HG03457 (cell line): ENCODE results near the gene JAZF1.

Source experiments
- ATAC-seq: cut with Tn5 transposase; IDR thresholded peaks from one replicate; pipeline ENCODE4 v1.9.1; 2021; ENCODE audit warnings: moderate number of reproducible peaks; ENCODE audit not compliant: unreplicated experiment

Gene JAZF1

DNA sequence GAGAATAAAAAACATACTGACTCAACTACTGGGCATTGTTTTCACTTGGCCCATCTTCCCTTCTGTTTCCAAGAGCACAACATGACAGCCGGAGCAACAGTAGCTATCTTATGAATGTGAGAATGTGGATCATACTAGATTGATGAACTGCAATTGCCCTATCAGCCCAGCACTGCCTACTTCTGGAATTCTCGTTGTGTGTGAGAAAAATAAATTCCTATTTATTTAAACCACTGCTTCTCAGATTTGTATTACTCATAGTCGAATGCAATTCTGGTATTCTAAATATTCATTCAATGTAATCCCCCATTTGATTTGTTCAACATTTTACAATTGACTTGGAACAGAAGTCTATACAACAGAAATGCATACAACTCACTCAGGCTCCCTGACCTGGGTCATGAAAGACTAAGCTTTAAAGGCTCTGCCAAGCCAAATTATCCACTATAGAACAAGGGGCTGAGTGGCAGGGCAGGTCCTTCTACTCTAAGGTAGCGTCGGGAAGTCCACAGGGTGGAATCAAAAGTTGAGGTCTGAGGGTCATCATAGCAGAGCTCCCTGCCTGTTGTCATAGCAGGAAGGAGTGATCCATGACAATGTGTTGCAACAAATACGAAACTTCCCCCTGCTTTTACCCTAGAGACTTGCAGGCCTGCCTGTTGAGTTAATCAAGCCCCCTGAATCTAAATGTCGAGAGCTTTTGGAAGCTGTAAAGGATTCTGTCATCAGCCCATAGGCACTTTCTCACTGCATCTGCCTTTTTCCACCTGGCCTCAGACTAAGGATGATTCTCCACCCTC lies 12.4 kb upstream of the JAZF1 start:
- ATAC-seq = no peak

DNA sequence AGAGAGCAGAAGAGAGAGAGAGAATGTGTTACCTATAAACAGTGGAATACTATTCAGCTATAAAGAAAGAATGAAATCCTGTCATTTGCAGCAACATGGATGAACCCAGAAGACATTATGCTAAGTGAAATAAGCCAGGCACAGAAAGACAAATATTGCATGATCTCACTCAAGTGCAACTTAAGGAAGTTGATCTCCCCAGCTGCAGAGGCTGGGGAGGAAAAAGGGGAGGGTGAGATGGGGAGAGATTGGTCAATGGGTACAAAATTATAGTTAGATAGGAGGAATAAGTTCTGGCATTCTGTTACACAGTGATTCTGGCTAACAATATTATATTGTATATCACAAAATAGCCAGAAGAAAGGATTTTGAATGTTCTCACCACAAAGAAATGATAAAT lies 11.2 kb upstream of the JAZF1 start:
- no peak for ATAC-seq

DNA sequence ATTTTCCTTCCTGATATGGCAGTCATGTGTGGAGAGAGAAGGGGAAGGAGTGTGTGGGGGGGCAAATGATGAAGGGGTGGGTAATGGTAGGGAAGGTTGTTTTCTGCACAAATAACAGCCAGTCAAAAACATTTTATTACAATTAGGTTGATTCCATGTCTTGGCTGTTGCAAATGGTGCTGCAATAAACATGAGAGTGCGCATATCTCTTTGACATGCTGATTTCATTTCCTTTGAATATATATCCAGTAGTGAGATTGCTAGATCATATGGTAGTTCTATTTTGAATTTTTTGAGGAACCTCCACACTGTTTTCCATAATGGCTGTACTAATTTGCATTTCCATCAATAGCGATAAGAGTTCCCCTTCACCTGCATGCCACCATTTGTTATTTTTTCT lies 10.6 kb upstream of the JAZF1 start:
- no peak for ATAC-seq

DNA sequence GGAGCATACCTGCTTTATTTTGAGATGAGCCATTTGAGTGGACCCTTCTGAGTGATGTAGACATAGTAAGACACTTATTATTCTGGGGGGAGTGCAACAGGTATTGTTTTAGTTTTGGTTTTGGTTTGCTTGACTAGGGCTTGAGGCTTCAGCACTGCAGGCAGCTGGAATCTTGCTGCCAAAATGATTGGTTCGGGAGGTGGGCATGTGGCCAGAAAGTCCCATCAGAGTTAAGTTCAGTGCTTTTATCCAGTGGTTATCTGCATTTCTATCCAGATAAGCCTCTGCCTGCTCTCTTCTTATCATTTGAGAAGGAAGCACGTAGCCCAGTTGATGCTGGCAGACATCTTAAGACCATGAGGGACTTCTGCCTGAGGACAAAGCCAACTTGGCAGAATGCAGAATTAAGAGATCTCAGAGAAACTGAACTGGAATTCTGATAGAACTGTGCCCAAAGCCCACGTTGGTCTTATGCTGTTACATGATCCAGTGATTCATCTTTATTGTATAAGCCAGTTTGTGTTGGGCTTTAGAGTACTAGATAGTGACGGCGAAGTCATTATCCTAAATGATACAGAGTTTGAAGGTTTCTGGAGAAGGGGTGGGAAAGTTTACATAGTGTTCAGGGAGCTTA lies 9.6 kb upstream of the JAZF1 start:
- ATAC-seq = no peak

DNA sequence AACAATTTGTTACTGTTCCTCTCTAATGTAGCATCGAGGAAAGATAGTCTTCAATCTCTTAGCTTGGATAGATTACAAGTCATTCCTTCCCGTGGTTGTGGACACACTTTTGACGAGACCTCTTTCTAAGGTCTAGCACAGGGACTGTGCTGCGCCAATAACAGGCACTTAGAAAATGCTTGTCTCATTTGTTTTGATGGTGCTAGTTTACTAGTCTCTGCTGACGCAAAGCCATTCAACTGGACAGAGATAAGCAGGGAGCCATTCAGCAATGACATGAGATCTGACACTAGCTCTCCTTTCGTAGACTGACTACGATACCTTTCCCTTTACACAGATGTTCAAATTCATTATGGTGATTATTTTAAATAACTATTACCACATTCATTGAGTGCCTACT lies 6.4 kb upstream of the JAZF1 start:
- no peak for ATAC-seq

DNA sequence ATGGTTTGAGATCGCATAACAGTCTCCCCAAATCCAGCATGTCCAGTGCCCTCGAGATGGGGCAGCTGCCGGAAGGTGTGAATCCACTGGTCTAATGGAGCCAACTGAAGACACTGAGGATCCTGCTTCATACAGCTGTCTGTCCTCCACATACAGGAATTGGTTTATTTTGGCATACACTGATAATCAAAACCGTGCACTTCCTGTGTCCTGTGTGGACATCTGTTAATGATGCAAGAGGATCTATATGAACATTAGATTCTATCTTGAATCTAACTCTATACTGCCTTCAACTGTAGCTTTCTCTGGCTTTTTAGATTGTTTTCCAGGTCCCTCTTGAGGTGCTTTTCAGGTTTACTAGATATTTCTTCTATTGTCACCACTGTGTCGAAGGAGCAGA lies 3.0 kb upstream of the JAZF1 start:
- ATAC-seq = no peak

DNA sequence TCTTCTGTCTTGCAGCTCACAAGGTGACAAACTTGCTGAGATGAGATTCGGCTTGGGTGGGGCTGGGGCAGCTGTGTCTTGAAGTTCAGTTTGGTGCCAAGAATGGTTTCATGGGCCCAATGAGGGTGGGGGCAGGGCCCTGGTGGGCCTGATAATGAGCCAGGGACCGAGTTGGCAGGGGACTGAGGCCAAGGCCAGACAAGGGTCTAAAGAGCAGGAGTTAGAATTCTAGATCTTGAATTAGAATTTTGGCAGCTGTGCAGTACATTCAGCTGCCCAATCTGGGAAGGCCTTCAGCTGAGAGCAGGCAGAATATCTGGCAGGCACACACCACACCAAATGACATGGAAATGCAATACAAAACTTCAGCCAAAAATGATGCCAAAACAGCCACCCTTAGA lies 1.5 kb upstream of the JAZF1 start:
- ATAC-seq = no peak

DNA sequence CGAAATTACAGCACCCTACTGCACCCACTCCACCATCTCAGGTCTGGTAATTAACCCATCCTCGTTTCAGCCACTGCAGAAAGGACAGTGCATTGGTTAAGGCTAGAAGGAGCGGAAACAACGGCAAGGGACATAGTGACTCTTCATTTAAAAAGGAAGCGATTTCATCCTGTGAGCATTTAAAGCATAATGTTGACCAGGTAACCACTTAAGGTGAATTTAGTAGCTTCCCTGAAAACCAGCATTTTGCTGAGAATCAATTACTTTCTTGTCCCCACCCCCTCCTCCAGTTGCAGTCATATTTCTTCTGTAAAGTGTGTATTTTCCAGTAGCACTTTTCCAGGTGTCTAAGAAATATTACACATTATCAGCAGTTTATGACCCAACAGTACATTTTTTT lies 821 bp upstream of the JAZF1 start:
- ATAC-seq = no peak

DNA sequence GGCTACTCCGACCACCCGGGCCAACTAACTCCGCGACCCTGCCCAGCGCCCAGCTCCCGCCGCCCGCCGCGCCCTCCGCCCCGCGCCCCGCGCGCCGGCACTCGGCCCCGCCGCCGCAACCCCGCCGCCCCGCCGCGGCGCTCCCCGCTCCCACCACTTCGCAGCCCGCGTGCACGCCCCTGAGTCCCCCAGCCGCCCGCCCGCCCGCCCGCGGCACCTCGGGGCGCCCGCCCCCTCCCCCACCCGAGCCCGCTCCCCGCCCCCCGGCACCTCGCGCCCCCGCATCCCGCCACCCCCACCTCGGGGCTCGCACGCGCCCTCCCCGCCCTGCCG lies 598 bp downstream of the JAZF1 start:
- no peak for ATAC-seq

DNA sequence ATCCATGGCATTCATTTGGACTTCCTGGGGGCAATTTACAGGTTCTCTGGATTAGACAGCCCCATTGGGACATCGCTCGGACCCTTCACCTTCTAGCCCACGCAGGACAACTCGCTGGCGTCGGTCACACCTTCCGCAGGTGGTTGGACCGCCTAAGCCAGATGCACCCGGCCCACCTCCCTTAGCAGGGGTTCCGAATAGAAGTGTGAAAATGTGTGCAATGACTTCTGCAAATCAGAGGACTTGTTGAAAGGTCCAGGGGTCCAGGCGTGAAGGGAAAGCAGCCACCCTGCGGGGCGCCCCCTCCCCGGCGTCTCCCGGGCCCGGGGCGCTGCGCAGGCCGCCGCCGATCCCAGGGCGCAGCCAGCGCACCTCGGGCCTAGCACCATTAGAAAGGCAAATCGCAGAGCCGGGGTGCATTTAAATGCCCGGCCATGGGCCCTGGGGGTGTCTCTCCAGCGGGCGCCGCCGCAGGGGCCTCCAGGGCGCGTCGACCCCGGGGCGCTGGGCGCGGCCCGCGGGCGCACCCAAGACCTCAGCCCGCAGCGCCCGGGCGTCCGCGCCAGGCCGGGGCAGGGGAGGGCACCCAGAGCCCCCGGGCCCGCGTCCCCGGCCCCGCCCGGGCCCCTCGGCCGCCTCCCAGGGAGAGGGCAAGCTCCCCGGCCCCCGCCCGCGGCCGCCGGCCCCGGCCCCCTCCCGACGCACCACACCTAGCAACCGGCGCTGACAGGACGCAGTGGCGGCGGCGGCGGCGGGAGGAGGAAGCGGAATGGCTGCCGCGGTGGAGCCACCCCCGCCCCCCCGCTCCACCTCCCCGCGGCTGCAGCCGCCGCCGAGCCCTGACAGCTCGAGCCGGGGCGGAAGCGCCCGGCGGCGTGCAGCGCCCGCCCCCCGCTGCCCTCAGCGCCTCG lies 1.2 kb downstream of the JAZF1 start:
- ATAC-seq = peak; percentile 58

DNA sequence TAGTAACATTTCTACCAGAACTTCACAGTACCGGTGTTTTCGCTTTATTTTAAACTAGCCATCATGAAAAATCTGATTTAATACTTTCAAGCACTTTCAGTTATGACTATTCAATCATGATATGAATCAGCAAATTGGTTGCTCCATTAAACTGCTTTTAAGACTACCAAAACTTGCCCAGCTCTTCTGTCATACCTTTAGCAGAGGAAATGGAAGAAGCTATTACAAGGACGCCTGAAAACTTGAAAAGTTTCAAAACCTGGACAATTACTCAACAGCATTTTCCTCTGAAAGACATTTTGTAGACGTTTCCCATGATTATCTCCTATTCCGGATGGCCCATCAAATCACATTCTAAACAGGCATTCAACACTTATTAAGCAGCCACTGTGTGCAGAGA lies 2.0 kb downstream of the JAZF1 start:
- no peak for ATAC-seq

DNA sequence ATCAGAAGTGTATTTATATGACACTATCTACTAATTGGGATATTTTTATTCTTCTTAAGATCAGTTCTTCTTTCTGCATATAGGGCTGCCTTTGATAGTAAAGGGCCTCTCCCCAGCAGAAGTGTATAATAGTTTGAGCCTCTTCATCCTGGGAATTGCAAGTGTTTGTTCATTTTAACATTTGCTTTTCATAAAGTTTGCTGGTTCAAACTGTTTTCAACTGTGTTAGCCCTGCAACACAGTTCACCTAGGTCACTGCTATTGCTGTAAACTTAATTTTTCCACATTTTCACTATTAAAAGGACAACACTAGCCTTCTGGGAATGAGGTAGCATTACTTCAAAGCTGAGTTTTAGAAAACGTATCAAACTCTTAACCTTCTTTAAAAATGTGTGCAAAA lies 2.8 kb downstream of the JAZF1 start:
- ATAC-seq = no peak

DNA sequence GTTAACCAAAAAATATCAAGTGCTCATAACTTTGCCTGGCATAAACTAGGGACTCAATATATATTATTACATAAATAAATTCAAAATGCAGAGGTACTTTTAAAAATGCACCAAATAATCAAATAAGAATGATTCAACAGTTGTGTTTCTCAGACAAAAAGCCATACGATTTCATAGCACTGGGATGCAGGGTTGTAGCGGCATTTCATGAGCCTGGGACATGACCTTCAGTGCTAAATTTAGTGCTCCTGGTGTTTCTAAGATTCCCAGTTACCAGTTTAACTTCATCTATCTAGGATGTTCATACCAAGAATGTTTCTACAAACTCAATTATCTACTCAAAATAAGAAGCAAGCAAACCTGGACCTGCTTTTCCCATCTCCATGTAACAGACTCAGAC lies 4.0 kb downstream of the JAZF1 start:
- no peak for ATAC-seq

DNA sequence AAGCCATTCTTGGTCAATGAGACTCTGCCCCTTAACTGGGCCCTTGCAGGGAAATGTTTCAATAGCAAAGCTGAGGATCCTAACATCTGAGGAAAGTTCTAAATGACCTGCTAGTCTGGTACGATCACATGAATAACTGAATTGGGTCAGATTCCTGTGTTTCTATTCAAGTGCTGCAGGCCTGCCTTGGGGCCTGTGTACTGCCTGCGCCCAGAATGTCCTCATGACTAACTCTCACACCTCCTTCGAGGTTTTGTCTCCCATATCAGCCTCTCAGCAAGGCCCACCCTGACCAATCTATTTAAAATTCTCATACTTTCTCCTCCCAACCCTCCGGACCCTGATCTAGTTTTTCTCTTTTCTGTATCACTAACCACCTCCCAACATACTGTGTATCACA lies 4.4 kb downstream of the JAZF1 start:
- no peak for ATAC-seq

DNA sequence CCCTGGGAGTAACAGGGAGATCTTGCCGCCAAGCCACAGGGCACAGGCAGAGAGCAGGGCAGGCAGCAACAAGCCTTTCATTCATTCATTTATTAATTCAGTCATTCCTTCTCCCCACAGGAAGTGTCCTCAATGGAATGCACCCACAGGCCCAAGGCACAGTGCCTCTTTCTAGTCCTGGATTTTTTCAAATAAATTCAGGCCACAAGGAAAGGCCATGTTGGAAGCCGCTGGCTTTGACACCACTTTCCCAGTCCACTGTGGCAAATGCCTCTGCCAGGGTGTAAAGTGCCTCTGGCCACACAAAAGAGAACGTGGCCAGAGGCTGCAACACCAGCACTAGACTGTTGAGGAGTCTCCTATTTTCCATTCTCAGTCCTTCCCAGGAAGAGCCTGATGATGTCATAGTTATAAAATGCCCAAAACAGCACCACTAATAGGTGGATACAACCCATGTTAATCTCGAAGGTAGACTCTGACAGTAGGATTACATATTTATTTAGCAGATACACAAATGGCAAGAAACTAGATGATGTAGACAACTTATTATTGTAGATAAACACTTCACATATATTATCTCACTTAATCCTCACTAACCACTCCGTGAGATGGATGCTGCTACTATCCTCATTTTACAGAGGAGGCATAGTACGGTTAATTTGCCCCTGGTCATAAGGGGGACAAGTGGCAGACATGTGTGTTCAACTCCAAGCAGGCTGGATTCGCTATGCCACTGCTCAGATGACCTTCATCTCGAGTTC lies 5.5 kb downstream of the JAZF1 start:
- no peak for ATAC-seq

DNA sequence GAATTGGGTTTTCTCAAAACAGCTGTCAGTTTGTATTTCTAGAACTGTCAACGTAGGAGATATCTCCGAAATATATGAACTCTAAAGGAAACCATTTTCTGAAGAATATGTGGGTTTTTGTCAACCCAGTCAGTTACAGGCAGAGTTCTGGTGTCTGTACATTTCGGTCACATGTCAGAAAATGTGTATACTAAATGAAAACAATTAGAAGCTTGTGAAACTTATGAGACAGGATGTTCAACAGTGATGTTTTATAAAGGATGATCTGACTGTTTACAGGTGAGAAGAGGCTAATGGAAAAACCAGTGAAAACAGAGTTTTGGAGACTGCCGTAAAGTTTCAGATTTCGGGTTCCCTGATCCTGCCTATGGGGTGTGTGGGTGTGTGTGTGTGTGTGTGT lies 6.2 kb downstream of the JAZF1 start:
- ATAC-seq = no peak

DNA sequence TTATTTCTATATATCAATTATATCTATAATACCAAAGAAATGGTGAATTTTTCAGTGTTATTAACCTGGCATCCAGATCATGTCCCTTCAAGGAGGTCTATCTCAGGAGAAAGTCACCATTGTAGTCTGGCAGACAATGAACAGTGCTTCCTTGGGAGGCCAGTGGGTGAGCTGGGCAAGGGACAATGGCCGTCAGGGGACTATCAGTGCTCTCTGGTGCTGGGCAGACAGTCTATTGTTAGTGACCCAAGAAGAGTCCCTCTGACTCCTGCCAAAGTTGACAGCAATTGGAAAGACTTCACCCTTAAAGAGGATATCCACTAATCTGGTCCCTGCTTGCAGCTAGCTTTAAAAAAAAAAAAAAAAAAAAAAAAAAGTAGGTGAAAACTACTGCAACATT lies 7.1 kb downstream of the JAZF1 start:
- no peak for ATAC-seq

DNA sequence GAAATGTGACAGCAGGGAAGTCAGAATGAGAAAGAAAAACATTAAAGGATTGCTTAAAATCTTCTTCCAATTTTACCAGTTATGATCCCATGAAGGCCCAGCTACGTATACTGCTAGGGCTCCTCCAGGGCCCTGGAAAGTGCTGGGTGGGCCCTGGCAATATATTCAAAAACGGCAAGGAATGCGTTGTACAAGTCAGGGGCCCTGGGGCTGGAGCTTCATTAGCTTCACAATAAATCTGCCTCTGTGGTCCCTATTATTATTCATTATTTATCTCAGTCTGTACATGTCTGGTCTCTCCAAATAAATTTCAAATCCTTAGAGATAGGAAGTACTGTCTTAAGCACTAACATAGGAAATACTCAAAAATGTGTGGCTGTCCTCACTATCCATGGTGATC lies 7.6 kb downstream of the JAZF1 start:
- no peak for ATAC-seq

DNA sequence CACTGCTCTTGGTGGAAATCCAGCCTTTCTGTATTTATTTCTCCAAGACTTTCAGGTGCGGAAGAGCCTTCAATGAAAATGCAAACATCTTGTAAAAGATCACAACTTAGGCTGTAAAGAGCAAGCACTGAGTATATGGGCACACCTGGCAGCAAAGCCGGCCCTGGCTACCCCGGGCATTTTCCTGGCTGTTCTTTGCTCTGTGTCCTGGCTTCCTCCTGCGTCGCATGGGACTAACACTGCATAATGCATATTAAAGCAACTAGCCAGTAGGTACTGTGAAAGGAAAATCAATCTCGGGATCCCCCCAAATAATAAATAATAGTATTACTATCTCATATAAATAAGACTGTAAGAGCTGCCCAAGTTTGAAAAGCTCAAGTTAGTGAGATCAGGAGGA lies 9.9 kb downstream of the JAZF1 start:
- no peak for ATAC-seq

DNA sequence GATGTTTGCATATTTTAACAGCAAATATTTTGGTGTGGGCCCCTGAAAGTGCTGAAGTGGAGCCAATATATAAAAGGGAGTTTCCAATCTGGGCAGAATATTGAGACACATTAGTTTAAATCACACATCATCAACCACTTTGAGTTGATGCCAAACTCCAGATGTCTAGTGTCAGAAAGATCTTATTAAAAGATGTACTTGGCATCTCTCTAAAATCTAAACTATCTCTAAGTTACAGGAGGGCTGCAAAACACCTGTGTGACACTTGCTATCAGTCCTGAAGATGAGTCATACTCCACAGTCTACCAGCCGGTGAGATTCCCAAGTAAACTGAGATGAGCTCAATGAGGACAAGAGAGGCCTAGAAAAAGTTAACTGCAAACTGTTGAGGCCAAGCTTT lies 11.4 kb downstream of the JAZF1 start:
- ATAC-seq = no peak
